A549 treated with RU486 at 1 μM for 4 hours (cell line): ENCODE measurements around the gene HMX3. TPM values are rescaled to one million over a fixed set of nuclear protein-coding genes. Genes with fewer than 3 reads are reported as not detected.

Experiments
- total RNA-seq: library from RNA; stranded (reverse); fragments of 200-300 nt; extraction: Qiagen RNA extraction; gene quantifications from 5 replicates; pipeline ENCODE4 v1.2.3, GENCODE V29; 2022; ENCODE audit warnings: low read depth

The HMX3 gene
- 0.12 TPM in 1 of 5 replicates, not detected in the others for total RNA-seq

DNA sequence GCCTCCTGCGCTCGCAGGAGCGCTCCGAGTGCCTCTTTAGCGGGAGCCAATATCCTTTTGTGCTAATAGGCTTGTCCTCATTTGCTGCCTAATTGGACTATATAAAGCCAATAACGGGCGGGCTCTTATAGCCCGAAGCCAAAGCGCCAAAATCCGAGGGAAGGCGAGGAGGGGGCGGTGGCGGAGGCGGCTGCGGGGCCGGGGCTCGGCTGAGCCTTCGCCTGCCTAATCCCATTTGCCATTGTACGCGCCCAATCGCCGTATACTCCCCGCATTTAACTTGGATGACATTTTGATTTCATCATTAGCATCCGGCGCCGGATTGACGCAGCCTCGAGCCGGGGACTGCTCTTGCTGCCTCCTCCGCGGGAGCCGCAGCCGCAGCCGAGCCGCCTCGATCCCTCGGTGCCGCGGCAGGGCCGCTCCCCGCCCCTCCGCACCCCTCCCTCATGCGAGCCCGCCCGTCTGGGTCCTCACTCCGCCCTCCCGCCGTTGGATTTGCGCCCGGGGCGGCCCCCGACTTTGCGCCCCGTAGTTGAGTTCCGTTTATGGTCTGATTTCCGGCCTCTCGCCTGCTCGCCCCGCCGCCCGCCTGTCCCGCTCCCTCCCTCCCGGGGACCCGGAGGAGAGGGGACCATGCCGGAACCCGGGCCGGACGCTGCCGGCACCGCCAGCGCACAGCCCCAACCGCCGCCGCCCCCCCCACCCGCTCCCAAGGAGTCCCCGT, at the start of gene HMX3:
Gene HMX3 (plus strand): TSS at position 556 of the 727 bp plus-strand sequence. CDS start 81 bp downstream, at position 637.

DNA sequence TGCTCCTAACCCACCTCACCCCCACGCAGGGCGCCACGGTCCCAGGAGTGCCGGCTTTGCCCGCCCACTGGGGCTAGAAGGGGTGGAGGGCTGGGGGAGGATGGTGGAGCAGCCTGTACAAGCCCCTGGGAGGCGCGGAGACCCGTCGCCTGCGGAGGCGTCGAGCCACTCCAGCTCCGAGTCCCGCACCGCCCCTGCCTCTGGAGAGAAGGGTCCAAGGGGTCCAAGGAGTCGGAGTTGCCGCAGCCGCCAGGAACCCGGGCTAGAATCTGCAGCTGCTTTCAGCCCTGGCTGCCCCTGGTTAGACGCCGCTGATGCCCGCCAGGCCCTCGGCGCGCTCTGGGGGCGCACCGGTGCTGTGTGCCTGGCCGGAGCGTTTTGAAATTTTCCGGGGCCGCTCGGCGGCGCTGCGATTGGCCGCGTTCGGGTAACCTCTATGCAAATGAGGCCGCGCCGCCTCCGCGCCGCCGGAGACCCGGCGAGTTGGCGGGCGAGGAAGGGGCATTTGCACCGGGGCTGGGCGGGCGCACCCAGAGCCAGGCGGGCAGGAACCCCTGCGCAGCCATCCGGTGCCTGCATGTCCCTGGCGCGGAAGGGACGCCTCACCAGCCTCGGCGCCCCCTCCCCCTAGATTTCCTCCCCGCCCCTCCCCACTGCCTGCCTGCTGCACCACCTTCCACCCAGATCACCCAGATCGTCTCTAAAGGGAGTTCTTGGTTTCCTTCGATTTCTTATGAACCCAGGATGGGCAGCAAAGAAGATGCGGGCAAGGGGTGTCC, 12.1 kb downstream of the HMX3 start, which contains the start of gene HMX2:
Gene HMX2 (plus strand): TSS at position 502 of the 779 bp plus-strand sequence. CDS start 243 bp downstream, at position 745.

DNA sequence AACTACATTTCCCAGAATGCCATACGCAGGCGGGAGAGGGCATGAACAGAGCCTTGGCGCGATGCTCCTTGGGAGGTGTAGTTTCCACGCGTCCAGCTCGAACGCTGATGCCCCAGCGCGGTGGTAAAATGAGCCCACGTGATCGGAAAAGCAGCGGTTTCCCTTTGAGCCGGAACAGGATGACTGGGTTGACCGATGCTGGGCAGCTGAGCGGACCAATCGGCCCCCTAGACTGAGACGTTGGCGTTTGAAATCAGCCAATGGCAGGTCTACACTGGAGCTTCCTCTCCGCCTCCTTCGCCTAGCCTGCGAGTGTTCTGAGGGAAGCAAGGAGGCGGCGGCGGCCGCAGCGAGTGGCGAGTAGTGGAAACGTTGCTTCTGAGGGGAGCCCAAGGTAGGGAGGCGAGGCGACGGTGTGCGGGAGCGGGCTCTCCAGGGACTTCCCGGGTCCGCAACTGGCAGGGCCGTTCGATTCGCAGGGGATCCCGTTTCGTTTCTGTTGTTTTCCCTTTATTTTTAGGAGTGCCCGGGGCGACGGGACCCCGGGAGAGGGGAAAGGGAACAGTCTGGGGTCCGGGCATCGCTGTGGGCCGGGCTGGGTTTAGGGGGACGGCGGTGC, 18.4 kb downstream of the HMX3 start, which contains the start of gene BUB3:
Gene BUB3 (plus strand): TSS at position 311 of the 619 bp plus-strand sequence. CDS start 516 bp downstream, outside the sequence.

Other genes with a start within 250 kb of the HMX3 start
- not detected in 5 replicates for gene FAM24A, start 225.4 kb upstream of the HMX3 start, total RNA-seq
- 5.0 to 11.0 TPM (median 8.9 TPM) in 5 replicates for gene C10orf88, start 181.7 kb upstream of the HMX3 start, total RNA-seq
- gene PSTK, start 155.6 kb upstream of the HMX3 start, total RNA-seq: 4.5 to 7.0 TPM (median 4.6 TPM) in 5 replicates
- gene IKZF5, start 127.2 kb upstream of the HMX3 start, total RNA-seq: 4.5 to 7.8 TPM (median 7.0 TPM) in 5 replicates
- gene ACADSB, start 127.0 kb upstream of the HMX3 start, total RNA-seq: 6.0 to 8.4 TPM (median 6.8 TPM) in 5 replicates
- gene HMX2, start 12.2 kb downstream of the HMX3 start, total RNA-seq: 0.10 to 0.22 TPM (median 0.15 TPM) in 3 of 5 replicates, not detected in the others
- gene BUB3, start 18.4 kb downstream of the HMX3 start, total RNA-seq: 167 to 192 TPM (median 176 TPM) in 5 replicates